Right atrium auricular region (tissue), 2 donors: ENCODE measurements around the gene NCAPG2. TPM values are rescaled to one million over a fixed set of nuclear protein-coding genes. Genes with fewer than 3 reads are reported as not detected.

Experiments used
- DNase-seq: peaks from one replicate; pipeline ENCODE4 v3.0.0-alpha.2; 2019; ENCODE audit warnings: low spot score
- H3K27ac ChIP-seq, 2 donors: fragments of 200-600 bp; sonication (generic); 1 replicate in 1 of 2; 2 replicates in 1 of 2; pipeline ENCODE4 v1.5.1; 2016 to 2019
- H3K27me3 ChIP-seq, 2 donors: fragments of 200-600 bp; sonication (generic); one replicate each; pipeline versions ENCODE4 v1.5.1 to v1.6.0; 2017 to 2019
- H3K36me3 ChIP-seq: fragments of 200-600 bp; sonication (generic); one replicate; pipeline ENCODE4 v1.5.1; 2016
- H3K4me1 ChIP-seq, 2 donors: fragments of 200-600 bp; sonication (generic); one replicate each; pipeline versions ENCODE4 v1.5.1 to v1.6.0; 2017 to 2019
- H3K4me3 ChIP-seq, 2 donors: fragments of 200-600 bp; sonication (generic); 1 replicate in 1 of 2; 2 replicates in 1 of 2; pipeline ENCODE4 v1.5.1; 2017 to 2019; ENCODE audit warnings: mild to moderate bottlenecking in 1 of 2, moderate library complexity in 1 of 2
- H3K9me3 ChIP-seq, 2 donors: fragments of 200-600 bp; sonication (generic); one replicate each; pipeline ENCODE4 v1.5.1; 2019
- CTCF ChIP-seq, 2 donors: fragments of 200-600 bp; sonication (generic); IDR thresholded peaks; one replicate each; pipeline ENCODE4 v1.5.1; 2019; ENCODE audit warnings: antibody characterized with exemption in 2 of 2
- total RNA-seq, 2 donors: library from RNA; depleted of rRNA; stranded (reverse); fragments of >200 nt; gene quantifications; one replicate each; pipeline ENCODE4 v1.1.0, GENCODE V29; 2016

Gene NCAPG2
- total RNA-seq, 2 donors from 2014 or later: 2.8 to 3.1 TPM

GRCh38 chr7:158749396-158749795 lies 44.8 kb upstream of the NCAPG2 start:
- H3K27me3 ChIP-seq: no peaks in the 10 kb centered on the region
- TF ChIP-seq CTCF (IDR thresholded peaks at IDR 0.05): no peak
- H3K4me3 ChIP-seq: no peak overlapping the region
- H3K9me3 ChIP-seq: no peaks in the 10 kb centered on the region
- peaks cover 51% of the 10 kb centered on the region for H3K36me3 ChIP-seq
- H3K4me1 ChIP-seq: no peaks in the 10 kb centered on the region
- no peak overlapping the region for H3K27ac ChIP-seq
- DNase-seq: no peak

GRCh38 chr7:158748335-158748734 lies 43.7 kb upstream of the NCAPG2 start:
- Histone ChIP-seq H3K9me3 (no peaks in the 10 kb centered on the region), H3K36me3 (peaks cover 54% of the 10 kb centered on the region), H3K4me3 (no peak overlapping the region), H3K27me3 (no peaks in the 10 kb centered on the region), H3K27ac (no peak overlapping the region), H3K4me1 (no peaks in the 10 kb centered on the region)
- TF ChIP-seq CTCF (IDR thresholded peaks at IDR 0.05): no peak
- no peak for DNase-seq

- DNase-seq: no peak
- TF ChIP-seq CTCF (IDR thresholded peaks at IDR 0.05): no peak
- no peak overlapping the region for H3K27ac ChIP-seq
- H3K36me3 ChIP-seq: peaks cover 62% of the 10 kb centered on the region
- no peaks in the 10 kb centered on the region for H3K27me3 ChIP-seq
- H3K9me3 ChIP-seq: no peaks in the 10 kb centered on the region
- no peaks in the 10 kb centered on the region for H3K4me1 ChIP-seq
- H3K4me3 ChIP-seq: no peak overlapping the region
These were observed 42.8 kb upstream of the NCAPG2 start for GRCh38 chr7:158747408-158747807.

GRCh38 chr7:158746957-158747356 lies 42.4 kb upstream of the NCAPG2 start:
- Histone ChIP-seq H3K9me3 (no peaks in the 10 kb centered on the region), H3K27ac (no peak overlapping the region), H3K4me1 (no peaks in the 10 kb centered on the region), H3K27me3 (no peaks in the 10 kb centered on the region), H3K36me3 (peaks cover 67% of the 10 kb centered on the region), H3K4me3 (no peak overlapping the region)
- DNase-seq: no peak
- TF ChIP-seq CTCF (IDR thresholded peaks at IDR 0.05): no peak

GRCh38 chr7:158745057-158745715 lies 40.6 kb upstream of the NCAPG2 start:
- Histone ChIP-seq H3K27ac (no peak overlapping the region), H3K4me1 (no peaks in the 10 kb centered on the region), H3K9me3 (no peaks in the 10 kb centered on the region), H3K4me3 (no peak overlapping the region), H3K27me3 (no peaks in the 10 kb centered on the region), H3K36me3 (peaks cover 84% of the 10 kb centered on the region)
- TF ChIP-seq CTCF (IDR thresholded peaks at IDR 0.05): no peak
- DNase-seq: no peak

- H3K9me3 ChIP-seq: no peaks in the 10 kb centered on the region
- no peaks in the 10 kb centered on the region for H3K27me3 ChIP-seq
- peaks cover 91% of the 10 kb centered on the region for H3K36me3 ChIP-seq
- H3K27ac ChIP-seq: no peak overlapping the region
- no peak for TF ChIP-seq CTCF (IDR thresholded peaks at IDR 0.05)
- no peaks in the 10 kb centered on the region for H3K4me1 ChIP-seq
- no peak overlapping the region for H3K4me3 ChIP-seq
- DNase-seq: no peak
These were observed 39.5 kb upstream of the NCAPG2 start for GRCh38 chr7:158744070-158744469.
